ENCODE measurements around the gene ZNF354C. TPM values are rescaled to one million over a fixed set of nuclear protein-coding genes. Genes with fewer than 3 reads are reported as not detected.

The ZNF354C gene
- polyA plus RNA-seq, 3 donors: 0.25 to 0.48 (median 0.31) TPM

DNA sequence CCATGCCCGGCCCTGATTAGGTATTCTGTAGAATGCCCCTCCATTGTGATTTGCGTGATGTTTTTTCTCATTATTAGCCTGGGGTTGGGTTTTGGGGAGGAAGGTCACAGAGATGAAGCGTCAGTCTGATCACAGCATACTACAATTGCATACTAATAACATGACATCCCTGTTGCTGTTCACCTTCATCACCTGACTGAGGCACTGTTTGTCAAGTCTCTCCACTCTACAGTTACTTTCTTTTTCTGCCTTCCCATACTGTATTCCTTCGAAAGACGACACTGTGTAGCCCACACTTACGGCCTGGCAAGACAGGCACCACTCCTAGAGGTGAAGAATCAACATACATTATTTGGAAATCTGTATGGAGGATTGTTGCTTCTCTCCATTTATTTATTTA lies 5.5 kb downstream of the ZNF354C start:
- WGBS (ENCODE audit: insufficient coverage): no CpG with 5 or more reads among the region's 6 CpGs
- Mint-ChIP-seq H3K36me3 (peaks cover 26 to 60% of the 10 kb centered on the region in 2 donors), H3K9me3 (peaks cover 65 to 92% (median 86%) of the 10 kb centered on the region in 7 donors), H3K27me3 (ENCODE audit: low read depth in 3 of 3) (peaks cover 0 to 2% (median 0%) of the 10 kb centered on the region in 3 donors), H3K4me1 (peaks cover 5% of the 10 kb centered on the region), H3K4me3 (no peak overlapping the region), H3K27ac (no peak overlapping the region)
- Histone ChIP-seq H3K4me2 (replicated peaks; ENCODE audit: extremely low read depth, low read length, poor library complexity, severe bottlenecking) (no peak overlapping the region), H4K20me1 (ENCODE audit: insufficient read depth, low read length) (no peaks in the 10 kb centered on the region), H3K9ac (ENCODE audit: insufficient read depth, low read length, poor library complexity, severe bottlenecking) (no peak overlapping the region), H3K79me2 (ENCODE audit: insufficient read depth, low read length) (no peaks in the 10 kb centered on the region), H2AFZ (ENCODE audit: insufficient read depth, low read depth, low read length, poor library complexity, severe bottlenecking) (no peak overlapping the region), H3K27me3 (ENCODE audit: control insufficient read depth in 2 of 2, insufficient read depth in 2 of 2, low read length in 2 of 2) (no peaks in the 10 kb centered on the region), H3K4me3 (replicated peaks in 1 of 3; ENCODE audit: low read depth in 2 of 3, low read length in 3 of 3) (no peak overlapping the region), H3K36me3 (replicated peaks in 1 of 2; ENCODE audit: control insufficient read depth in 1 of 2, insufficient read depth in 2 of 2, low read length in 2 of 2) (peaks cover 0 to 24% of the 10 kb centered on the region in 2 donors), H3K27ac (ENCODE audit: low read depth in 1 of 2, low read length in 2 of 2) (no peak overlapping the region), H3K4me1 (ENCODE audit: control insufficient read depth in 1 of 2, insufficient read depth in 2 of 2, low read length in 2 of 2) (peaks cover 4% of the 10 kb centered on the region in 2 donors), H3K9me3 (replicated peaks in 1 of 2; ENCODE audit: control insufficient read depth in 1 of 2, insufficient read depth in 1 of 2, low read length in 2 of 2) (peaks cover 74 to 81% of the 10 kb centered on the region in 2 donors)
- DNase-seq: no peak
- intact Hi-C loops (cut with micrococcal nuclease): loop anchor here (10.0 kb wide), 2 partner anchors 111 to 331 kb away; partner anchors contain the start of gene ZNF354A (in 1 of the 2)
- TF ChIP-seq, protein P1, sequence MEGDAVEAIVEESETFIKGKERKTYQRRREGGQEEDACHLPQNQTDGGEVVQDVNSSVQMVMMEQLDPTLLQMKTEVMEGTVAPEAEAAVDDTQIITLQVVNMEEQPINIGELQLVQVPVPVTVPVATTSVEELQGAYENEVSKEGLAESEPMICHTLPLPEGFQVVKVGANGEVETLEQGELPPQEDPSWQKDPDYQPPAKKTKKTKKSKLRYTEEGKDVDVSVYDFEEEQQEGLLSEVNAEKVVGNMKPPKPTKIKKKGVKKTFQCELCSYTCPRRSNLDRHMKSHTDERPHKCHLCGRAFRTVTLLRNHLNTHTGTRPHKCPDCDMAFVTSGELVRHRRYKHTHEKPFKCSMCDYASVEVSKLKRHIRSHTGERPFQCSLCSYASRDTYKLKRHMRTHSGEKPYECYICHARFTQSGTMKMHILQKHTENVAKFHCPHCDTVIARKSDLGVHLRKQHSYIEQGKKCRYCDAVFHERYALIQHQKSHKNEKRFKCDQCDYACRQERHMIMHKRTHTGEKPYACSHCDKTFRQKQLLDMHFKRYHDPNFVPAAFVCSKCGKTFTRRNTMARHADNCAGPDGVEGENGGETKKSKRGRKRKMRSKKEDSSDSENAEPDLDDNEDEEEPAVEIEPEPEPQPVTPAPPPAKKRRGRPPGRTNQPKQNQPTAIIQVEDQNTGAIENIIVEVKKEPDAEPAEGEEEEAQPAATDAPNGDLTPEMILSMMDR (IDR thresholded peaks at IDR 0.05): no peak

DNA sequence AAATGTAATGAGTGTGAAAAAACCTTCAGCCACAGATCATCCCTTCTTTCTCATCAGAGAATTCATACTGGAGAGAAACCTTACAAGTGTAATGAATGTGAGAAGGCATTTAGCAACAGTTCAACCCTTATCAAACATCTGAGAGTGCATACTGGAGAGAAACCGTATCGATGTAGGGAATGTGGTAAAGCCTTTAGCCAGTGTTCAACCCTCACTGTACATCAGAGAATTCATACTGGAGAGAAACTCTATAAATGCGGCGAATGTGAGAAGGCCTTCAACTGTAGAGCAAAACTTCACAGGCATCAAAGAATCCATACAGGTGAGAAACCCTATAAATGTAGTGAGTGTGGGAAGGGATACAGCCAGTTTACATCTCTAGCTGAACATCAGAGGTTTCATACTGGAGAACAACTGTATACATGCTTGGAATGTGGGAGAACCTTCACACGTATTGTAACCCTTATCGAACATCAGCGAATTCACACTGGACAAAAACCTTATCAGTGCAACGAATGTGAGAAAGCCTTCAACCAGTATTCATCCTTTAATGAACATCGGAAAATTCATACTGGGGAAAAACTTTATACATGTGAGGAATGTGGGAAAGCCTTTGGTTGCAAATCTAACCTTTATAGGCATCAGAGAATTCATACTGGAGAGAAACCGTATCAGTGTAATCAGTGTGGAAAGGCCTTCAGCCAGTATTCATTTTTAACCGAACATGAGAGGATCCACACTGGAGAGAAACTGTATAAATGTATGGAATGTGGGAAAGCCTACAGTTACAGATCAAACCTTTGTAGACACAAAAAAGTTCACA lies 19.2 kb downstream of the ZNF354C start:
- Histone ChIP-seq H3K9me3 (replicated peaks in 1 of 2; ENCODE audit: control insufficient read depth in 1 of 2, insufficient read depth in 1 of 2, low read length in 2 of 2) (peaks cover 43 to 95% of the 10 kb centered on the region in 2 donors), H2AFZ (ENCODE audit: insufficient read depth, low read depth, low read length, poor library complexity, severe bottlenecking) (no peak overlapping the region), H3K9ac (ENCODE audit: insufficient read depth, low read length, poor library complexity, severe bottlenecking) (no peak overlapping the region), H3K27ac (ENCODE audit: low read depth in 1 of 2, low read length in 2 of 2) (no peak overlapping the region), H3K4me2 (replicated peaks; ENCODE audit: extremely low read depth, low read length, poor library complexity, severe bottlenecking) (no peak overlapping the region), H3K27me3 (ENCODE audit: control insufficient read depth in 2 of 2, insufficient read depth in 2 of 2, low read length in 2 of 2) (no peaks in the 10 kb centered on the region), H3K4me1 (ENCODE audit: control insufficient read depth in 1 of 2, insufficient read depth in 2 of 2, low read length in 2 of 2) (no peaks in the 10 kb centered on the region), H3K79me2 (ENCODE audit: insufficient read depth, low read length) (no peaks in the 10 kb centered on the region), H3K4me3 (replicated peaks in 1 of 3; ENCODE audit: low read depth in 2 of 3, low read length in 3 of 3) (peak overlapping the region in 1 of 3 experiments; percentile 28), H4K20me1 (ENCODE audit: insufficient read depth, low read length) (no peaks in the 10 kb centered on the region), H3K36me3 (replicated peaks in 1 of 2; ENCODE audit: control insufficient read depth in 1 of 2, insufficient read depth in 2 of 2, low read length in 2 of 2) (peaks cover 0 to 43% of the 10 kb centered on the region in 2 donors)
- Mint-ChIP-seq H3K27me3 (ENCODE audit: low read depth in 3 of 3) (no peaks in the 10 kb centered on the region), H3K36me3 (peaks cover 30 to 31% of the 10 kb centered on the region in 2 donors), H3K4me3 (no peak overlapping the region), H3K9me3 (peaks cover 58 to 93% (median 77%) of the 10 kb centered on the region in 7 donors), H3K27ac (no peak overlapping the region), H3K4me1 (no peaks in the 10 kb centered on the region)
- no peak for DNase-seq
- WGBS (ENCODE audit: insufficient coverage): 80% methylated on average over 1 of the region's 11 CpGs
- intact Hi-C loops (cut with micrococcal nuclease): no loop called here
- TF ChIP-seq, protein P1 (IDR thresholded peaks at IDR 0.05): no peak

Data from CD14-positive monocyte (primary cell).